ENCODE data around the gene CRHR2. TPM values are rescaled to one million over a fixed set of nuclear protein-coding genes. Genes with fewer than 3 reads are reported as not detected.

CRHR2 gene
- total and polyA plus RNA-seq, 2 experiments from 2014 or later: 0.14 to 1.4 TPM

DNA sequence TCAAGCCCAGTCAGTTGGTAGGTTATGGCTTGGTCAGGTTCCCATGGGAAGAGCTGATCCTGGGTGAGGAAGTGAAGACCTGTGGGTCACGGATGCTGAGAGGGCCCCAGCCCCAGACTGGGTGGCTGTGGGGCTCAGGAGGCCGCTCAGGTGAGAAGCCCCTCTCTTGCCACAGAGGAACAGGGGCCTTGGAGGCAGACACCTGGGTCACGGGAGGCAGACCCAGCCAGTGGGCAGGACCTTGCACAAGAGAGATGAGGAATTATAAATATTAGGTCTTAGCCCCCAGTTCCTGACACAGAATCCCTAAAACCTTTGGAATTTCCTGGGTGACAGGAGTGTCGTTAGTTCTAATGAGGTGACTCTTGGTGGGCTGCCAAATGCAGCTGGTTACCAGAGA, 10.6 kb upstream of the CRHR2 start:
- no peaks in the 10 kb centered on the region for H3K36me3 ChIP-seq (ENCODE audit: insufficient read depth)
- no peak overlapping the region for H3K4me3 ChIP-seq
- Mint-ChIP-seq H3K4me1 (peaks cover 18% of the 10 kb centered on the region), H3K36me3 (ENCODE audit: low read depth) (no peaks in the 10 kb centered on the region), H3K4me3 (no peak overlapping the region), H3K27me3 (ENCODE audit: insufficient read depth, low read depth, poor library complexity) (peaks cover 9% of the 10 kb centered on the region), H3K27ac (no peak overlapping the region), H3K9me3 (no peaks in the 10 kb centered on the region)
- no peaks in the 10 kb centered on the region; the same call in 1 of the 2 replicates for H4K20me1 ChIP-seq (replicated peaks; ENCODE audit: insufficient read depth)
- no peaks in the 10 kb centered on the region for H3K79me2 ChIP-seq (replicated peaks; ENCODE audit: insufficient read depth)
- no peak for TF ChIP-seq EZH2phosphoT487 (IDR thresholded peaks at IDR 0.05; ENCODE audit: unreplicated experiment)
- no peak for TF ChIP-seq STAT1 (IDR thresholded peaks at IDR 0.05; ENCODE audit: unreplicated experiment)
- TF ChIP-seq CREB1 (CRISPR knock-in tag; IDR thresholded peaks at IDR 0.05; ENCODE audit: low read depth): no peak
- TF ChIP-seq ZNF331 (CRISPR knock-in tag; IDR thresholded peaks at IDR 0.05; ENCODE audit: low read depth): no peak
- TF ChIP-seq POLR2AphosphoS5 (IDR thresholded peaks at IDR 0.05; ENCODE audit: low read depth): no peak
- TF ChIP-seq, protein P1, sequence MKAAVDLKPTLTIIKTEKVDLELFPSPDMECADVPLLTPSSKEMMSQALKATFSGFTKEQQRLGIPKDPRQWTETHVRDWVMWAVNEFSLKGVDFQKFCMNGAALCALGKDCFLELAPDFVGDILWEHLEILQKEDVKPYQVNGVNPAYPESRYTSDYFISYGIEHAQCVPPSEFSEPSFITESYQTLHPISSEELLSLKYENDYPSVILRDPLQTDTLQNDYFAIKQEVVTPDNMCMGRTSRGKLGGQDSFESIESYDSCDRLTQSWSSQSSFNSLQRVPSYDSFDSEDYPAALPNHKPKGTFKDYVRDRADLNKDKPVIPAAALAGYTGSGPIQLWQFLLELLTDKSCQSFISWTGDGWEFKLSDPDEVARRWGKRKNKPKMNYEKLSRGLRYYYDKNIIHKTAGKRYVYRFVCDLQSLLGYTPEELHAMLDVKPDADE (IDR thresholded peaks at IDR 0.05): no peak
- no peak for TF ChIP-seq EZH2 (IDR thresholded peaks at IDR 0.05; ENCODE audit: low read depth, unreplicated experiment)
- TF ChIP-seq, protein P2, sequence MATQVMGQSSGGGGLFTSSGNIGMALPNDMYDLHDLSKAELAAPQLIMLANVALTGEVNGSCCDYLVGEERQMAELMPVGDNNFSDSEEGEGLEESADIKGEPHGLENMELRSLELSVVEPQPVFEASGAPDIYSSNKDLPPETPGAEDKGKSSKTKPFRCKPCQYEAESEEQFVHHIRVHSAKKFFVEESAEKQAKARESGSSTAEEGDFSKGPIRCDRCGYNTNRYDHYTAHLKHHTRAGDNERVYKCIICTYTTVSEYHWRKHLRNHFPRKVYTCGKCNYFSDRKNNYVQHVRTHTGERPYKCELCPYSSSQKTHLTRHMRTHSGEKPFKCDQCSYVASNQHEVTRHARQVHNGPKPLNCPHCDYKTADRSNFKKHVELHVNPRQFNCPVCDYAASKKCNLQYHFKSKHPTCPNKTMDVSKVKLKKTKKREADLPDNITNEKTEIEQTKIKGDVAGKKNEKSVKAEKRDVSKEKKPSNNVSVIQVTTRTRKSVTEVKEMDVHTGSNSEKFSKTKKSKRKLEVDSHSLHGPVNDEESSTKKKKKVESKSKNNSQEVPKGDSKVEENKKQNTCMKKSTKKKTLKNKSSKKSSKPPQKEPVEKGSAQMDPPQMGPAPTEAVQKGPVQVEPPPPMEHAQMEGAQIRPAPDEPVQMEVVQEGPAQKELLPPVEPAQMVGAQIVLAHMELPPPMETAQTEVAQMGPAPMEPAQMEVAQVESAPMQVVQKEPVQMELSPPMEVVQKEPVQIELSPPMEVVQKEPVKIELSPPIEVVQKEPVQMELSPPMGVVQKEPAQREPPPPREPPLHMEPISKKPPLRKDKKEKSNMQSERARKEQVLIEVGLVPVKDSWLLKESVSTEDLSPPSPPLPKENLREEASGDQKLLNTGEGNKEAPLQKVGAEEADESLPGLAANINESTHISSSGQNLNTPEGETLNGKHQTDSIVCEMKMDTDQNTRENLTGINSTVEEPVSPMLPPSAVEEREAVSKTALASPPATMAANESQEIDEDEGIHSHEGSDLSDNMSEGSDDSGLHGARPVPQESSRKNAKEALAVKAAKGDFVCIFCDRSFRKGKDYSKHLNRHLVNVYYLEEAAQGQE (IDR thresholded peaks at IDR 0.05; ENCODE audit: unreplicated experiment): no peak
- H3K4me1 ChIP-seq (ENCODE audit: insufficient read depth): peaks cover 4% of the 10 kb centered on the region; the same call in 1 of the 2 replicates
- H3K27ac ChIP-seq (ENCODE audit: low read depth): no peak overlapping the region
- H2AFZ ChIP-seq: no peak overlapping the region
- H3F3A ChIP-seq (replicated peaks; ENCODE audit: low read depth): no peaks in the 10 kb centered on the region
- H3K4me2 ChIP-seq: no peak overlapping the region
- DNase-seq (ENCODE audit: low spot score) (no peak), ATAC-seq (no peak)
- no peaks in the 10 kb centered on the region for H3K27me3 ChIP-seq (ENCODE audit: insufficient read depth)
- H3K9me2 ChIP-seq (ENCODE audit: insufficient read depth): no peaks in the 10 kb centered on the region

DNA sequence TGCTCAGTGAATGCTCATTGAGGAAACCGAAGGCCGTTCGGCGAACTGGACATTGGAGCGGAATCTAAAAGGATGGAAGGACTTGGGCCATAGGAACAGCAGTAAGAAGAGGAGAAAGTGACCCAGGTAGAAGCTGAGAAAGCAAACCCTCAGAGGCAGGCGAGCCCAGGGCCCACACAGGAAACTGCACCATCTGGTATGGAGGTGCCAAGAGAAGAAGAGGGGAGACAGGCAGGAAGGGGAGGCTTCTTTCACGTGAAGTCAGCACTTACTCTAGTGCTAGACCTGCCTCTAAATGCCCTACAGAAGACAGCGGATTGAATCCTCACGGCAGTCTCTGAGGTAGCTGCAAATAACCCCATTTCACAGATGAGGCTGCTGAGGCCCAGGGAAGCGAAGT, 10.2 kb upstream of the CRHR2 start:
- H3K4me3 Mint-ChIP-seq: no peak overlapping the region
- ATAC-seq: no peak

More for the DNA sequence above, 10.2 kb upstream of the CRHR2 start:
- no peak for TF ChIP-seq ZNF331 (CRISPR knock-in tag; IDR thresholded peaks at IDR 0.05; ENCODE audit: low read depth)
- no peak for TF ChIP-seq POLR2AphosphoS5 (IDR thresholded peaks at IDR 0.05; ENCODE audit: low read depth)
- no peak for TF ChIP-seq NANOG (IDR thresholded peaks at IDR 0.05; ENCODE audit: borderline replicate concordance)
- no peak for TF ChIP-seq EZH2 (IDR thresholded peaks at IDR 0.05; ENCODE audit: low read depth, unreplicated experiment)
- no peak for TF ChIP-seq JUNB (IDR thresholded peaks at IDR 0.05; ENCODE audit: unreplicated experiment)
- TF ChIP-seq, protein P1 (IDR thresholded peaks at IDR 0.05): no peak
- H3K4me1 Mint-ChIP-seq: peaks cover 15% of the 10 kb centered on the region
- H4K20me1 ChIP-seq (replicated peaks; ENCODE audit: insufficient read depth): no peaks in the 10 kb centered on the region; the same call in 1 of the 2 replicates
- H3K79me2 ChIP-seq (replicated peaks; ENCODE audit: insufficient read depth): no peaks in the 10 kb centered on the region
- H3K4me2 ChIP-seq: no peak overlapping the region
- no peaks in the 10 kb centered on the region for H3F3A ChIP-seq (replicated peaks; ENCODE audit: low read depth)
- no peaks in the 10 kb centered on the region for H3K36me3 Mint-ChIP-seq (ENCODE audit: low read depth)
- no peaks in the 10 kb centered on the region for H3K9me2 ChIP-seq (ENCODE audit: insufficient read depth)
- peaks cover 4% of the 10 kb centered on the region; the same call in 1 of the 2 replicates for H3K4me1 ChIP-seq (ENCODE audit: insufficient read depth)
- DNase-seq (ENCODE audit: low spot score): no peak
- H3K9me3 Mint-ChIP-seq: no peaks in the 10 kb centered on the region
- H2AFZ ChIP-seq: no peak overlapping the region
- H3K27ac Mint-ChIP-seq: no peak overlapping the region
- H3K27me3 ChIP-seq (ENCODE audit: insufficient read depth): no peaks in the 10 kb centered on the region
- H3K4me3 ChIP-seq: no peak overlapping the region
- no peaks in the 10 kb centered on the region for H3K36me3 ChIP-seq (ENCODE audit: insufficient read depth)
- H3K27me3 Mint-ChIP-seq (ENCODE audit: insufficient read depth, low read depth, poor library complexity): peaks cover 10% of the 10 kb centered on the region
- no peak overlapping the region for H3K27ac ChIP-seq (ENCODE audit: low read depth)

All from GM23338 (cell line).